Stimulated activated CD8-positive, alpha-beta memory T cell treated with anti-CD3 and anti-CD28 coated beads, Interleukin-12 subunit alpha, Interleukin-12 subunit beta, amount 100 ng/mL, for 1 hour (primary cell): ENCODE results near the gene SRGAP2.
"Not testable (repeated sequence)": the region's sequence is repeated elsewhere in the genome, so short reads cannot be mapped to it uniquely, and the experiment has no call there.

ENCODE experiments used
- DNase-seq: peaks from one replicate; pipeline ENCODE4 v3.0.0-alpha.2; 2020; ENCODE audit warnings: low read depth

The SRGAP2 gene

GRCh38 chr1:206203364-206204158, at the start of gene SRGAP2:
TSS of gene SRGAP2 (plus strand) at chr1:206203541. CDS start at chr1:206205971, 2,430 bp downstream.
- peak; percentile 2 for DNase-seq

- DNase-seq: not testable (repeated sequence)
These were observed 35.9 kb upstream of the SRGAP2 start for GRCh38 chr1:206167350-206168029.

DNA sequence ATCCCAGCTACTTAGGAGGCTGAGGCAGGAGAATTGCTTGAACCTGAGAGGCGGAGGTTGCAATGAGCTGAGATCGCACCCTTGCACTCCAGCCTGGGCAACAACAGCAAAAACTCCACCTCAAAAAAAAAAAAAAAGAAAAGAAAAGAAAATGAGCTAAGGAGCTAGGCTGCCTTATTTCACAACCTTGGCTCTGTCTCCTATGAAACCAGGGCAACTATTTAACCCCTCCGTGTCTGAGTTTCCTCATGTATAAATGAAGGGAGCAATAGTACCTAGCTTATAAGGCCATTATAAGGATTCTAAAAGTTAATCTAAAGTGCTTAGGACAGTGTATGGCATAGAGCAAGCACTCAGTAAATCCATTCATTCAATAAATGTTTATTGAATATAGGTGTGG, 33.5 kb upstream of the SRGAP2 start:
- DNase-seq: not testable (repeated sequence)

- not testable (repeated sequence) for DNase-seq
These were observed 30.1 kb upstream of the SRGAP2 start for GRCh38 chr1:206173110-206173719.

GRCh38 chr1:206174182-206174868, 29.0 kb upstream of the SRGAP2 start:
- not testable (repeated sequence) for DNase-seq

DNA sequence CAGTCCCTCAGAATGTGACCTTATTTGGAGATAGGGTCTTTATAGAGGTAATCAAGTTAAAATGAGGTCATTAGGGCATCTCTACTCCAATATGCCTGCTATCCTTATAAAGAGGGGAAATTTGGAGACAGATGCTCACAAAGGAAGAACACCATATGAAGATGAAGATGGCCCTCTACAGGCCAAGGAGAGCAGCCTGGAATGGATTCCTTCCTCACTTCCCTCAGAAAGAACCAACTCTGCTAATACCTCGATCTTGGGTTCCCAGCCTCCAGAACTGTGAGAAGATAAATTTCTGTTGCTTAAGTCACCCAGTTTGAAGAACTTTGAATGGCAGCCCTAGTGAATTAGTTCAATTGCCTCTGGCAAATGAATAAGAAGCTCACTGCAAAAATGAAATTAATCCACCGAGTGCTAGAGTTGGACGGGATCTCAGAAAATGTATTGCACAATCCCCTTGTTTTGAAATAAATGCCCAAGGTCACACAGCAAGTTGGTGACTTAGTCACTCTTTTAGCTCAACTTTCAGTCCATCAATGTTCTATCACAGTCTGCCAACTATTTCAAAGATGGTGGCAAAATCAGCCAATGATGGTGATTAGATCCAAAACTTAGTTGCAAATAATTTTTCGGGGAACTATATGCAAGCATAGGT, 27.8 kb upstream of the SRGAP2 start:
- DNase-seq: not testable (repeated sequence)

- not testable (repeated sequence) for DNase-seq
These were observed 27.2 kb upstream of the SRGAP2 start for GRCh38 chr1:206176114-206176502.

DNA sequence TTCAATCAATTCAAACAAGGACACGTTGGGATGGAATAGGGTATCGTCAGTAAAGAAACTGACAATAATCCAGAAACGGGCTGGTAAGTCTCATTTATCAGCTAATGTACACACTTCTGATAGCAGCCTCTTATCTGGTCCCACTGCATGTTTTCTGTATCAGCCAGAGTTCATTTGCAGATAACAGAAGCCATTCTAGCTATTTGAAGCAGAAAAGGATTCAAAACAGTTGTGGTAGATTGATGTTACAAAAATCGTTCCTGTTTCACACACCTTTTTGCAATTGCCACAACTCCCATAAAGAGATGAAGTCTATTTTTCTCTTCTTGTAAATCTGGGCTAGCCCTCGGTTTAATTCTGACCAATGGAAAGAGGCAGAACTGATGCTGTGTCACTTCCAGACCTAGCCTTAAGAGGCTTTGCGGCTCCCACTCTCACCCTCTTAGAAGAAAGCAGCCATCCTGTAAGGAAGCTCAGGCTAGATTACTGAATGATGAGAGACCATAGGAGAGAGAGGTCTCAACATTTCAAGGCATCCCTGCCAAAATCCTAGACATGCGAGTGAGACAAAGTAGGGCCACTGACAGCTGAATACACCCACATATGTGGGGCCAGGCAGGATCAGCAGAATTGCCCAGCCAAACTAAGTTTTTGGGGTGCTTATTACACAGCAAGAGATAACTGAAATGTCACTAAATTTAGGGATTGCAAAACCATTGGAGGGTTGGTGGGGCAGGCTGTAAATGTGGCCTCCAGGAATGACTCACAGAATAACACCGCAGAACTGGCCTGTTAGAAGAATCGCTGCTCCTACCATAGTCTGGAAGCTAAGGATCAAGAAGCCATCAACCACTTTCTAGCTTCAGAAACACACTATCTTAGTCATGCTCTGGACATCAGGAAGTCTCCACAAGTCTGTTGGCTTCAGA, 25.0 kb upstream of the SRGAP2 start:
- DNase-seq: not testable (repeated sequence)

DNA sequence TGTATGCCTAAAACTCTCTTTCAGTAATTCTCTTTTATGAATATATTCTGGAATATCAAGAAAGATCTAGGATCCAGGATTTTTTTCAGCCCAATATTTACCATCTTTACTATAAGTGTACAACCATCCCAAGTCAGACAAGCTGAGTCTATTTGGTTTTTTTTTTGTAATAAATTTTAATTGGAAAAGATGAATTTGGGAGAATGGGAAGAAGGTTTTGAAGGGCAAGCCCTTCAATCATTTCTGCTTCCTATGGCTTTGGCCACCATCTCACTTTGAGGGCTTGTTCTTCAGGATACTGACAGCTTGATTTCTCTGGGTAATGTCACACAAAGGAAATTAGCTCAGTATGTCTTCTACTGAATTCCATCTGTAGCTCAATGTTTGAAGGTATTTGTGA, 23.7 kb upstream of the SRGAP2 start:
- DNase-seq: not testable (repeated sequence)

GRCh38 chr1:206182368-206183317, 20.7 kb upstream of the SRGAP2 start:
- DNase-seq: not testable (repeated sequence)

DNA sequence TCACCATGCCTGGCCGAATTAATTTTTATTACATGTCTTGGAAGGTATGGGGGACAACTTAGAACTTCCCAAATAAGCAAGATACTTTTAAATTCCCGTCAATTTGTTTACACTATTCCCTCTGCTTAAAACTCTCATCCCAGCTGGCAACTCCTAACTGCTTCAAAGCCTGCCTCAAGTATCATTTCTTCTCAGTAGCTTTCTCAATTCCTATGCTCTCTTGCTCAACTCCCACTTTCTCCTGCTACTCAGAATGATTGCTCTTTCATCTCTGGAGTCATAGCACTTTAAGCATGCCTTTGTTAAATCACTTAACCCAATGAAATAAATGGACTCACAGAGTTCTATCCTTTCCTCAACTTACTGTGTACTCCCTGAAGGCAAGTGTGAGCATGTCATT, 19.6 kb upstream of the SRGAP2 start:
- not testable (repeated sequence) for DNase-seq

- not testable (repeated sequence) for DNase-seq
These were observed 17.6 kb upstream of the SRGAP2 start for GRCh38 chr1:206185778-206186177.

- not testable (repeated sequence) for DNase-seq
These were observed 16.5 kb upstream of the SRGAP2 start for GRCh38 chr1:206186826-206187225.

- DNase-seq: not testable (repeated sequence)
These were observed 8.2 kb upstream of the SRGAP2 start for GRCh38 chr1:206195182-206195581.

- not testable (repeated sequence) for DNase-seq
These were observed 6.5 kb upstream of the SRGAP2 start for GRCh38 chr1:206196748-206197424.

DNA sequence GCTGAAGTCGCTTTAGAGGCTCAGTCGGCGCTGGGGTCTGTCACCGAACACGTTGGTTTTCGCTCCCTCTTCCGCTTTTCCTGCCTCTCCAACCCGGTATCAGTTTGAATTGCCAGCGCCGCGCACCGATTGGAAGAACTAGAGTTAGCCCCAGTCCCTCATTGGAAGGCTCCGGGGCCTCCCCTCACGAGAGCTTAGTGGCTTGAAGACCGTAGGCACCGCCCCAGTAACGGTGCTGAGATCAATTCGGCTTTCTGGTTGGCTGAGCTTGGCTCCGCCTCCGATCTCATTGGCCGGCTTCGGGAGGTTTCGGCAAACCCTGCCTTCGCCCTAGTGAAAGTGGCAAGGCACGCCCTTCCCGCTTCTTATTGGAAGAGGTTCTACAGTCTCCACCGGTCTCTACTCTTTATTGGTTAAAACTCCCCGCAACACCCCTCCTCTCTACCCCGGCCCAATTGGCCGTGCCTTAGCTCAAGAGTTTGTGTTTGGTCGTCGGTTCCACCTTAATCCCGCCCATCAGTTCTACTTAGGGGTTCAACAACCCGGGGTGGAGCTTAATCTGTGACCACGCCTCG, 465 bp upstream of the SRGAP2 start, which contains the start of gene FAM72A:
Gene FAM72A (minus strand): TSS at position 51 of the 575 bp plus-strand sequence. CDS start 814 bp downstream, outside the sequence.
- peak; percentile 93 for DNase-seq

DNA sequence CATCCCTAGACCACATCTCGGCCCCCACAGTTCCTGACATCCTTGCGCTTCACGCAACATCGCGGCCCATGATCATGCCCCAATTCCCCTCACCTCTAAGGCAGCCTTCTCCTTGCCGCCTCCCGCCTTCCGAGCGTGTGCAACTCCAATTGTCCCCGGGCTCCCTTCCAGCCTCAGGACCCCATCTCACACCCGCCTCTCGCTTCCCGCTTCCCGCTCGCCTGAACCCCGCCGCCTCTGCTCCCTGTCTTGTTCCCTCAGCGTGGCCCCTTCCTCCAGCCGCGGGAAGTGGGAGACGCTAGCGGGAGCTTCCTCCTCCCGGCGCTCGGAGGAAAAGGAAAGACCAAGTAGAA, 794 bp downstream of the SRGAP2 start:
- DNase-seq: not testable (repeated sequence)

GRCh38 chr1:206204871-206205270, 1.5 kb downstream of the SRGAP2 start:
- not testable (repeated sequence) for DNase-seq
